Measurements from ENCODE around the gene PROC.
A peak's percentile ranks its signal among the peaks of the same experiment; 100 is the strongest.

The PROC gene

GRCh38 chr2:127406454-127406853 is 11.8 kb upstream of the PROC start:
- Histone ChIP-seq H3K36me3 (replicated peaks; ENCODE audit: low read depth, low read length) (no peaks in the 10 kb centered on the region), H3K27ac (ENCODE audit: low read length) (no peak overlapping the region), H2AFZ (ENCODE audit: low read depth, low read length) (no peak overlapping the region), H4K20me1 (ENCODE audit: insufficient read depth, low read length) (no peaks in the 10 kb centered on the region), H3K9me3 (ENCODE audit: insufficient read depth, low read length) (no peaks in the 10 kb centered on the region), H3K27me3 (ENCODE audit: low read depth, low read length) (peaks cover 7% of the 10 kb centered on the region; the same call in 1 of the 2 replicates), H3K79me2 (ENCODE audit: low read length) (no peaks in the 10 kb centered on the region), H3K4me2 (ENCODE audit: low read length) (no peak overlapping the region), H3K9ac (ENCODE audit: low read length) (no peak overlapping the region), H3K4me1 (ENCODE audit: low read length) (peaks cover 48% of the 10 kb centered on the region), H3K4me3 (ENCODE audit: low read length) (no peak overlapping the region)
- TF ChIP-seq EZH2phosphoT487 (IDR thresholded peaks at IDR 0.05; ENCODE audit: low read depth) (no peak), CTCF (IDR thresholded peaks at IDR 0.05; ENCODE audit: low read depth, low read length) (no peak)

GRCh38 chr2:127407091-127407490 is 11.1 kb upstream of the PROC start:
- H3K27ac ChIP-seq (ENCODE audit: low read length), result no peak overlapping the region
- H3K4me3 ChIP-seq (ENCODE audit: low read length), result no peak overlapping the region
- H3K4me2 ChIP-seq (ENCODE audit: low read length), result no peak overlapping the region
- H3K27me3 ChIP-seq (ENCODE audit: low read depth, low read length), result peaks cover 7% of the 10 kb centered on the region; the same call in 1 of the 2 replicates
- no peaks in the 10 kb centered on the region for H4K20me1 ChIP-seq (ENCODE audit: insufficient read depth, low read length)
- H3K4me1 ChIP-seq (ENCODE audit: low read length), result peaks cover 48% of the 10 kb centered on the region
- no peak for TF ChIP-seq CTCF (IDR thresholded peaks at IDR 0.05; ENCODE audit: low read depth, low read length)
- TF ChIP-seq EZH2phosphoT487 (IDR thresholded peaks at IDR 0.05; ENCODE audit: low read depth), result no peak
- H3K9me3 ChIP-seq (ENCODE audit: insufficient read depth, low read length), result no peaks in the 10 kb centered on the region
- H3K9ac ChIP-seq (ENCODE audit: low read length), result no peak overlapping the region
- no peaks in the 10 kb centered on the region for H3K79me2 ChIP-seq (ENCODE audit: low read length)
- H2AFZ ChIP-seq (ENCODE audit: low read depth, low read length), result no peak overlapping the region
- H3K36me3 ChIP-seq (replicated peaks; ENCODE audit: low read depth, low read length), result no peaks in the 10 kb centered on the region

GRCh38 chr2:127407661-127408003 is 10.6 kb upstream of the PROC start:
- Histone ChIP-seq H3K9me3 (ENCODE audit: insufficient read depth, low read length) (no peaks in the 10 kb centered on the region), H3K36me3 (replicated peaks; ENCODE audit: low read depth, low read length) (no peaks in the 10 kb centered on the region), H3K27ac (ENCODE audit: low read length) (no peak overlapping the region), H3K9ac (ENCODE audit: low read length) (peak overlapping the region; percentile 58; the same call in 1 of the 2 replicates), H3K4me2 (ENCODE audit: low read length) (peak overlapping the region; percentile 77), H3K79me2 (ENCODE audit: low read length) (no peaks in the 10 kb centered on the region), H4K20me1 (ENCODE audit: insufficient read depth, low read length) (no peaks in the 10 kb centered on the region), H3K4me1 (ENCODE audit: low read length) (peaks cover 46% of the 10 kb centered on the region), H3K4me3 (ENCODE audit: low read length) (peak overlapping the region; percentile 76), H3K27me3 (ENCODE audit: low read depth, low read length) (peaks cover 12% of the 10 kb centered on the region), H2AFZ (ENCODE audit: low read depth, low read length) (no peak overlapping the region)
- TF ChIP-seq EZH2phosphoT487 (IDR thresholded peaks at IDR 0.05; ENCODE audit: low read depth) (no peak), CTCF (IDR thresholded peaks at IDR 0.05; ENCODE audit: low read depth, low read length) (no peak)

- Histone ChIP-seq H3K4me2 (ENCODE audit: low read length) (peak overlapping the region; percentile 77), H3K27me3 (ENCODE audit: low read depth, low read length) (peaks cover 18% of the 10 kb centered on the region), H2AFZ (ENCODE audit: low read depth, low read length) (peak overlapping the region; percentile 44; the same call in 1 of the 2 replicates), H3K9ac (ENCODE audit: low read length) (peak overlapping the region; percentile 58), H3K27ac (ENCODE audit: low read length) (no peak overlapping the region), H3K4me3 (ENCODE audit: low read length) (peak overlapping the region; percentile 76), H3K4me1 (ENCODE audit: low read length) (peaks cover 46% of the 10 kb centered on the region), H3K36me3 (replicated peaks; ENCODE audit: low read depth, low read length) (no peaks in the 10 kb centered on the region), H4K20me1 (ENCODE audit: insufficient read depth, low read length) (no peaks in the 10 kb centered on the region), H3K9me3 (ENCODE audit: insufficient read depth, low read length) (no peaks in the 10 kb centered on the region), H3K79me2 (ENCODE audit: low read length) (no peaks in the 10 kb centered on the region)
- no peak for TF ChIP-seq EZH2phosphoT487 (IDR thresholded peaks at IDR 0.05; ENCODE audit: low read depth)
- TF ChIP-seq CTCF (IDR thresholded peaks at IDR 0.05; ENCODE audit: low read depth, low read length), result no peak
These were observed 10.0 kb upstream of the PROC start for GRCh38 chr2:127408004-127408806.
